Tibial nerve (tissue), 4 donors: ENCODE results near the gene CAPN3.

Source experiments
- CTCF ChIP-seq, 5 experiments: fragments of 200-600 bp in 3 of 5; fragments of 450-650 bp in 2 of 5; sonication (generic) in 3 of 5; IDR thresholded peaks; one replicate each; pipeline ENCODE4 v1.5.1; 2016 to 2019; ENCODE audit warnings: antibody characterized with exemption in 5 of 5, mild to moderate bottlenecking in 3 of 5, moderate library complexity in 2 of 5
- EP300 ChIP-seq, 2 donors: sonication (generic); formaldehyde crosslinking; IDR thresholded peaks; one replicate each; pipeline ENCODE4 v1.6.1; 2017; ENCODE audit warnings: antibody characterized with exemption in 2 of 2, mild to moderate bottlenecking in 1 of 2
- POLR2A ChIP-seq, 2 donors: fragments of 450-650 bp; IDR thresholded peaks; one replicate each; pipeline ENCODE4 v1.6.1; 2017; ENCODE audit warnings: antibody characterized with exemption in 2 of 2, mild to moderate bottlenecking in 2 of 2, moderate library complexity in 2 of 2

- no peak for TF ChIP-seq CTCF (IDR thresholded peaks at IDR 0.05)
- no peak for TF ChIP-seq POLR2A (IDR thresholded peaks at IDR 0.05)
- TF ChIP-seq EP300 (IDR thresholded peaks at IDR 0.05): no peak
These were observed 94.5 kb downstream of the CAPN3 start for GRCh38 chr15:42453826-42454225.
